ENCODE results near the gene LRCH2. TPM values are rescaled to one million over a fixed set of nuclear protein-coding genes. Genes with fewer than 3 reads are reported as not detected.

LRCH2 gene
- polyA plus RNA-seq, 3 donors: not detected

GRCh38 chrX:115191490-115192243 is 42.2 kb downstream of the LRCH2 start:
- Mint-ChIP-seq H3K36me3 (no peaks in the 10 kb centered on the region), H3K4me3 (no peak overlapping the region), H3K27ac (no peak overlapping the region), H3K4me1 (no peaks in the 10 kb centered on the region), H3K9me3 (peaks cover 3 to 34% (median 31%) of the 10 kb centered on the region in 7 donors), H3K27me3 (ENCODE audit: low read depth in 3 of 3) (no peaks in the 10 kb centered on the region)
- H3K9ac ChIP-seq (ENCODE audit: insufficient read depth, low read length, poor library complexity, severe bottlenecking): no peak overlapping the region
- peaks cover 38% of the 10 kb centered on the region in 2 donors for H3K9me3 ChIP-seq (replicated peaks in 1 of 2; ENCODE audit: control insufficient read depth in 1 of 2, insufficient read depth in 1 of 2, low read length in 2 of 2)
- TF ChIP-seq CTCF (IDR thresholded peaks at IDR 0.05): no peak
- WGBS (ENCODE audit: insufficient coverage): 98% methylated on average over 19 of the region's 64 CpGs
- H3K79me2 ChIP-seq (ENCODE audit: insufficient read depth, low read length): no peaks in the 10 kb centered on the region
- H3K27me3 ChIP-seq (ENCODE audit: control insufficient read depth in 2 of 2, insufficient read depth in 2 of 2, low read length in 2 of 2): no peaks in the 10 kb centered on the region
- H4K20me1 ChIP-seq (ENCODE audit: insufficient read depth, low read length): no peaks in the 10 kb centered on the region
- no peak overlapping the region for H2AFZ ChIP-seq (ENCODE audit: insufficient read depth, low read depth, low read length, poor library complexity, severe bottlenecking)
- H3K4me2 ChIP-seq (replicated peaks; ENCODE audit: extremely low read depth, low read length, poor library complexity, severe bottlenecking): no peak overlapping the region
- no peak for DNase-seq
- no peaks in the 10 kb centered on the region for H3K4me1 ChIP-seq (ENCODE audit: control insufficient read depth in 1 of 2, insufficient read depth in 2 of 2, low read length in 2 of 2)
- no peak overlapping the region for H3K4me3 ChIP-seq (replicated peaks in 1 of 3; ENCODE audit: low read depth in 2 of 3, low read length in 3 of 3)
- no peaks in the 10 kb centered on the region for H3K36me3 ChIP-seq (replicated peaks in 1 of 2; ENCODE audit: control insufficient read depth in 1 of 2, insufficient read depth in 2 of 2, low read length in 2 of 2)
- intact Hi-C loops (cut with micrococcal nuclease): no loop called here
- no peak overlapping the region for H3K27ac ChIP-seq (ENCODE audit: low read depth in 1 of 2, low read length in 2 of 2)

- H4K20me1 ChIP-seq (ENCODE audit: insufficient read depth, low read length): no peaks in the 10 kb centered on the region
- H3K27me3 ChIP-seq (ENCODE audit: control insufficient read depth in 2 of 2, insufficient read depth in 2 of 2, low read length in 2 of 2): no peaks in the 10 kb centered on the region
- H3K79me2 ChIP-seq (ENCODE audit: insufficient read depth, low read length): no peaks in the 10 kb centered on the region
- no peaks in the 10 kb centered on the region for H3K36me3 ChIP-seq (replicated peaks in 1 of 2; ENCODE audit: control insufficient read depth in 1 of 2, insufficient read depth in 2 of 2, low read length in 2 of 2)
- no peak overlapping the region for H2AFZ ChIP-seq (ENCODE audit: insufficient read depth, low read depth, low read length, poor library complexity, severe bottlenecking)
- Mint-ChIP-seq H3K4me1 (no peaks in the 10 kb centered on the region), H3K27me3 (ENCODE audit: low read depth in 3 of 3) (no peaks in the 10 kb centered on the region), H3K27ac (no peak overlapping the region), H3K9me3 (peaks cover 3 to 34% (median 31%) of the 10 kb centered on the region in 7 donors), H3K36me3 (no peaks in the 10 kb centered on the region), H3K4me3 (no peak overlapping the region)
- no peaks in the 10 kb centered on the region for H3K4me1 ChIP-seq (ENCODE audit: control insufficient read depth in 1 of 2, insufficient read depth in 2 of 2, low read length in 2 of 2)
- no peak for DNase-seq
- 95% methylated on average over 40 of the region's 64 CpGs for WGBS (ENCODE audit: insufficient coverage)
- no peak overlapping the region for H3K4me2 ChIP-seq (replicated peaks; ENCODE audit: extremely low read depth, low read length, poor library complexity, severe bottlenecking)
- no peak overlapping the region for H3K27ac ChIP-seq (ENCODE audit: low read depth in 1 of 2, low read length in 2 of 2)
- intact Hi-C loops (cut with micrococcal nuclease): no loop called here
- no peak for TF ChIP-seq CTCF (IDR thresholded peaks at IDR 0.05)
- peaks cover 35 to 38% of the 10 kb centered on the region in 2 donors for H3K9me3 ChIP-seq (replicated peaks in 1 of 2; ENCODE audit: control insufficient read depth in 1 of 2, insufficient read depth in 1 of 2, low read length in 2 of 2)
- H3K9ac ChIP-seq (ENCODE audit: insufficient read depth, low read length, poor library complexity, severe bottlenecking): no peak overlapping the region
- no peak overlapping the region for H3K4me3 ChIP-seq (replicated peaks in 1 of 3; ENCODE audit: low read depth in 2 of 3, low read length in 3 of 3)
Measured at GRCh38 chrX:115190636-115191489, 43.0 kb downstream of the LRCH2 start.
